Panc1 (cell line): ENCODE data around the gene TTLL7. TPM values are rescaled to one million over a fixed set of nuclear protein-coding genes. Genes with fewer than 3 reads are reported as not detected.

Source experiments
- ATAC-seq: fragments of 200-7000 bp; cut with Tn5 transposase; 2 replicates; pipeline ENCODE4 v1.9.1; 2020; ENCODE audit warnings: mild to moderate bottlenecking, moderate library complexity
- BruUV-seq: library from RNA; stranded (reverse); fragments of 400-500 nt; replicated peaks from 2 replicates; lab custom pipeline; 2021; lab: Mats Ljungman, UMichigan
- CTCF ChIA-PET: fragments of 300-600 bp; sonication (Branson Sonifier 250); formaldehyde crosslinking; loops from one replicate; lab custom pipeline; 2022; ENCODE audit warnings: antibody characterized with exemption; lab: Charles Lee
- POLR2A ChIA-PET: fragments of 300-600 bp; sonication (Branson Sonifier 250); formaldehyde crosslinking; loops from one replicate; lab custom pipeline; 2022; ENCODE audit warnings: antibody characterized with exemption; lab: Charles Lee
- DNase-seq: peaks from one replicate; pipeline ENCODE4 v3.0.0-alpha.2; 2010; ENCODE audit warnings: low read depth, low spot score
- H3K27ac ChIP-seq: 2 replicates; pipeline ENCODE4 v1.5.1; 2011; ENCODE audit warnings: mild to moderate bottlenecking, low read length, inconsistent platforms
- H3K27me3 ChIP-seq: fragments of 200-500 bp; sonication (Bioruptor generic); 2 replicates; pipeline ENCODE4 v1.6.0; 2014; ENCODE audit warnings: low read length, inconsistent platforms; ENCODE audit not compliant: control insufficient read depth, insufficient read depth
- H3K36me3 ChIP-seq: fragments of 200-500 bp; sonication (Bioruptor generic); 2 replicates; pipeline ENCODE4 v1.5.1; 2014; ENCODE audit warnings: inconsistent platforms, mild to moderate bottlenecking, low read length, moderate library complexity; ENCODE audit not compliant: control insufficient read depth, insufficient read depth
- H3K4me1 ChIP-seq: 2 replicates; pipeline ENCODE4 v1.5.1; 2011; ENCODE audit warnings: inconsistent platforms, mild to moderate bottlenecking, low read length, moderate library complexity; ENCODE audit not compliant: control insufficient read depth, insufficient read depth
- H3K4me3 ChIP-seq, 2 experiments: 2 replicates each; pipeline ENCODE4 v1.5.1; 2011 to 2012; ENCODE audit warnings: low read depth in 2 of 2, low read length in 2 of 2, mild to moderate bottlenecking in 2 of 2, inconsistent platforms in 1 of 2, moderate library complexity in 1 of 2
- H3K9me3 ChIP-seq: fragments of 200-500 bp; sonication (Bioruptor generic); 2 replicates; pipeline ENCODE4 v1.5.1; 2014; ENCODE audit warnings: low read depth, mild to moderate bottlenecking, inconsistent platforms, low read length, moderate library complexity; ENCODE audit not compliant: control insufficient read depth, insufficient read depth
- CTCF ChIP-seq: fragments of 450-650 bp; IDR thresholded peaks from 2 replicates; pipeline ENCODE4 v1.5.1; 2017; ENCODE audit warnings: mild to moderate bottlenecking
- POLR2AphosphoS5 ChIP-seq: IDR thresholded peaks from 2 replicates; pipeline ENCODE4 v1.6.1; 2012; ENCODE audit warnings: mild to moderate bottlenecking, low read depth, low read length, moderate library complexity
- REST ChIP-seq, 2 experiments: IDR thresholded peaks; 2 replicates each; pipeline ENCODE4 v1.6.1; 2011 to 2012; ENCODE audit warnings: low read depth in 2 of 2, control low read depth in 1 of 2, low read length in 1 of 2, mild to moderate bottlenecking in 1 of 2, moderate library complexity in 1 of 2; ENCODE audit not compliant: insufficient read depth in 1 of 2
- SIN3A ChIP-seq: IDR thresholded peaks from 2 replicates; pipeline ENCODE4 v1.6.1; 2012; ENCODE audit warnings: low read depth, mild to moderate bottlenecking, low read length, moderate library complexity, borderline replicate concordance; ENCODE audit not compliant: insufficient read depth
- TCF7L2 ChIP-seq: IDR thresholded peaks from 2 replicates; pipeline ENCODE4 v1.6.1; 2011; ENCODE audit warnings: mild to moderate bottlenecking, low read depth, low read length, inconsistent platforms
- in situ Hi-C: cut with HindIII; loops from 2 replicates; pipeline ENCODE4 v1.10.0; 2016; ENCODE audit warnings: low sequenced_read_pairs, low pct_unique_long_range_greater_than_20kb
- intact Hi-C: fragments of 100-400 bp; cut with micrococcal nuclease; formaldehyde crosslinking; loops from one replicate; pipeline ENCODE4 v1.10.0; 2022; ENCODE audit not compliant: unreplicated experiment
- total RNA-seq: library from RNA; stranded (reverse); gene quantifications from one replicate; pipeline ENCODE4 v1.2.1, GENCODE V29; 2021; ENCODE audit not compliant: unreplicated experiment

Gene TTLL7
- total RNA-seq, 1 experiment from 2014 or later, result 31.4 TPM

GRCh38 chr1:83912876-83913275, 86.1 kb downstream of the TTLL7 start:
- DNase-seq (no peak), ATAC-seq (no peak)
- H3K4me3 ChIP-seq, result no peak overlapping the region
- no peak for TF ChIP-seq SIN3A
- TF ChIP-seq REST (IDR thresholded peaks at IDR 0.05; ENCODE audit: insufficient read depth in 1 of 2, low read depth in 2 of 2, low read length in 1 of 2), result no peak
- no peak for TF ChIP-seq TCF7L2
- TF ChIP-seq CTCF, result no peak
- TF ChIP-seq POLR2AphosphoS5, result no peak
- H3K9me3 ChIP-seq, result no peaks in the 10 kb centered on the region
- no TSS peak for BruUV-seq
- CTCF ChIA-PET, result no interaction called here
- H3K27ac ChIP-seq, result no peak overlapping the region
- H3K27me3 ChIP-seq, result no peaks in the 10 kb centered on the region
- POLR2A ChIA-PET, result no interaction called here
- in situ Hi-C loops, result loop anchor here (10.0 to 25.0 kb wide), 2 partner anchors 699 to 842 kb away; no protein-coding TSS in a partner anchor
- H3K4me1 ChIP-seq, result no peaks in the 10 kb centered on the region
- no peaks in the 10 kb centered on the region for H3K36me3 ChIP-seq
- intact Hi-C loops, result no loop called here

- Histone ChIP-seq H3K36me3 (no peaks in the 10 kb centered on the region), H3K9me3 (no peaks in the 10 kb centered on the region), H3K4me1 (no peaks in the 10 kb centered on the region), H3K27me3 (no peaks in the 10 kb centered on the region), H3K27ac (no peak overlapping the region), H3K4me3 (no peak overlapping the region)
- intact Hi-C loops (no loop called here), in situ Hi-C loops (loop anchor here (10.0 to 25.0 kb wide), 2 partner anchors 702 to 844 kb away; no protein-coding TSS in a partner anchor)
- CTCF ChIA-PET, result no interaction called here
- DNase-seq (no peak), ATAC-seq (no peak)
- BruUV-seq, result no TSS peak
- TF ChIP-seq TCF7L2 (no peak), CTCF (no peak), SIN3A (no peak), POLR2AphosphoS5 (no peak), REST (IDR thresholded peaks at IDR 0.05; ENCODE audit: insufficient read depth in 1 of 2, low read depth in 2 of 2, low read length in 1 of 2) (no peak)
- POLR2A ChIA-PET, result no interaction called here
These were observed 88.5 kb downstream of the TTLL7 start for GRCh38 chr1:83910461-83910860.
